Measurements from ENCODE around the gene LRRC37A3. TPM values are rescaled to one million over a fixed set of nuclear protein-coding genes. Genes with fewer than 3 reads are reported as not detected.
"Not testable (repeated sequence)": the region's sequence is repeated elsewhere in the genome, so short reads cannot be mapped to it uniquely, and the experiment has no call there.

Gene LRRC37A3
- 10 to 100 TPM in 1 of 9 donors, 1 to 10 TPM in 8; 1.4 to 11.4 (median 5.6) TPM for total RNA-seq
- polyA plus RNA-seq: 10 to 100 TPM in 2 of 3 donors, 1 to 10 TPM in 1; 4.9 to 19.1 (median 10.3) TPM
- long read RNA-seq, donor 1, partial matches to known transcripts: 0 of 2 reads
- long read RNA-seq, donor 1, other reads (novel, unspliced or antisense): 0 of 2 reads
- long read RNA-seq, donor 2, partial matches to known transcripts: 0 of 2 reads
- long read RNA-seq, donor 2, other reads (novel, unspliced or antisense): 0 of 2 reads
- long read RNA-seq, donor 3, full-length matches to known transcripts: 1 of 1 reads
- long read RNA-seq, donor 3, partial matches to known transcripts: 0 of 1 reads
- long read RNA-seq, donor 3, other reads (novel, unspliced or antisense): 0 of 1 reads
- long read RNA-seq, donor 4, partial matches to known transcripts: 0 of 1 reads
- long read RNA-seq, donor 4, other reads (novel, unspliced or antisense): 1 of 1 reads
- long read RNA-seq, donor 5, partial matches to known transcripts: 0 of 2 reads
- long read RNA-seq, donor 5, other reads (novel, unspliced or antisense): 2 of 2 reads
- long read RNA-seq, donor 6, partial matches to known transcripts: 0 of 1 reads
- long read RNA-seq, donor 6, other reads (novel, unspliced or antisense): 1 of 1 reads
- long read RNA-seq, donor 7: 0 reads
- long read RNA-seq, donor 8: 0 reads
- long read RNA-seq, donor 9: 0 reads
- long read RNA-seq, donor 10: 0 reads

DNA sequence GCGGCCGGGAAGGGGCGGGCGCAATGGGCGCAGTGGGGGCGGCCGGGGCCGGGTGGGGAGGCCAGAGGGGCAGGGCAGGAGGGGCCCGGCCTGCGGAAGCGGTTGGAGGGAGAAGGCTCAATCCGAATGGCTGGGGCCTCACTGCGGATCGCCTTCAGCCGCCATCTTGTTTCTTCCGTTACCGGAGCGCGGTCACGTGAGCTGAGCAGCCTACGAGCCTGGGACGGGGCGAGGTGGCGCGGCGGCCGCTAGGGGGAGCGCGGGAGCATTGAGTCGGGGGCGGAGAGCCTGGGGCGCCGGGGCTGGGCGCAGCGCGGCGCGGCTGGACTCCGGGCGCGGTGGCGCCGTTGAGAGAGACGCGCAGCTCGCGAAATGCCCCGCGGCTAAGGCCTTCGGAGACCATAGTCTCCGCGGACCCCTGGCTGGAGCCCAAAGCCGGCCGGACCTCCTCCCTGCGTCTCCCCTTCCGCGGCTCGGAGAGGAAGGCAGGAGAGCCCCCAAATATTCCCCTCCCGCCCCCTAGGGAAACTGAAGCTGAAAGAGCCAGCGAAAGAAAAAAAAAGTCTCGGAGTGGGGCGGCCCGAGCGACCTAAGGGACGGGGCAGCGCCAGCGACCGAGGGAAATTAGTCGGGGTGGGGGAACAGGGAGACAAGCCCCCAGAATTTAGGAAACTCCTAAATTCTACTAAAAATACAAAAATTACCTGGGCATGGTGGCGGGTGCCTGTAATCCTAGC lies at the start of gene LRRC37A3:
TSS of gene LRRC37A3 (minus strand) at position 190 of the 737 bp plus-strand sequence. CDS start 22,221 bp downstream, outside the sequence.
- DNase-seq: peak; percentile 97 to 100 (median 99)
- H3K36me3 ChIP-seq (replicated peaks in 1 of 2); H3K27me3 ChIP-seq; H3K4me1 ChIP-seq (replicated peaks in 1 of 2); H3K9me3 ChIP-seq (replicated peaks in 1 of 3); intact Hi-C loops (cut with DNase I): not testable (repeated sequence)
- Histone ChIP-seq H3K4me3 (peak within 1 kb of the TSS in 3 of 4 donors; percentile 48 to 86 (median 60)), H3K27ac (peak within 1 kb of the TSS; percentile 72 to 95 (median 94))
- peak; percentile 74 to 91 for TF ChIP-seq POLR2A (IDR thresholded peaks at IDR 0.05)
- TF ChIP-seq, protein P1, sequence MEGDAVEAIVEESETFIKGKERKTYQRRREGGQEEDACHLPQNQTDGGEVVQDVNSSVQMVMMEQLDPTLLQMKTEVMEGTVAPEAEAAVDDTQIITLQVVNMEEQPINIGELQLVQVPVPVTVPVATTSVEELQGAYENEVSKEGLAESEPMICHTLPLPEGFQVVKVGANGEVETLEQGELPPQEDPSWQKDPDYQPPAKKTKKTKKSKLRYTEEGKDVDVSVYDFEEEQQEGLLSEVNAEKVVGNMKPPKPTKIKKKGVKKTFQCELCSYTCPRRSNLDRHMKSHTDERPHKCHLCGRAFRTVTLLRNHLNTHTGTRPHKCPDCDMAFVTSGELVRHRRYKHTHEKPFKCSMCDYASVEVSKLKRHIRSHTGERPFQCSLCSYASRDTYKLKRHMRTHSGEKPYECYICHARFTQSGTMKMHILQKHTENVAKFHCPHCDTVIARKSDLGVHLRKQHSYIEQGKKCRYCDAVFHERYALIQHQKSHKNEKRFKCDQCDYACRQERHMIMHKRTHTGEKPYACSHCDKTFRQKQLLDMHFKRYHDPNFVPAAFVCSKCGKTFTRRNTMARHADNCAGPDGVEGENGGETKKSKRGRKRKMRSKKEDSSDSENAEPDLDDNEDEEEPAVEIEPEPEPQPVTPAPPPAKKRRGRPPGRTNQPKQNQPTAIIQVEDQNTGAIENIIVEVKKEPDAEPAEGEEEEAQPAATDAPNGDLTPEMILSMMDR (IDR thresholded peaks at IDR 0.05): peak; percentile 49 to 99 (median 80)
- WGBS, 4 donors: 1 to 4% (median 2%) methylated on average over 12 to 70 of the region's 70 CpGs

DNA sequence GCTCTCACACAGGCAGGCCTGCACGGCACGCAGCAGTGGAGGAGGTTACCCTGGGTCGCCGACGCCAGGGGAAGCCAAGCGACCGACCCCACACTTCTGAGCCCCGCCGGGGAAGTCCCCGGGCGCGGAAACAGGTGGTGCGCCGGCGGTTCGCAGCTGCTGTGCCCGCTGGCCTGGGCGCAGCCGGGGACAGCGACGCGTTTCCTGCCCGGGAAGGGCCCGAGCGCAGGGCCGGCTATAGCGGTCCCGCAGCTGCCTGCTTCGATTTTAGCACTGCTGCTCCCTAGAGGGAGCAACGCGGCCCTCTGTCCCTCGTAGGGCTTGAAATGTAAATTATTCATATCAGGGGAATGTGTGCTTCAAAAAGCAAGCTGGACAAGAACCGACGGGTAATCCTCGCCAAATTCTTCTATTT lies 46.6 kb upstream of the LRRC37A3 start:
- H3K4me3 ChIP-seq: peak overlapping the region in 1 of 4 donors; percentile 35
- WGBS, 4 donors: 0 to 1% (median 0%) methylated on average over 5 to 35 of the region's 35 CpGs
- peak; percentile 68 to 89 (median 79) for DNase-seq
- peak overlapping the region in 4 of 5 donors; percentile 53 to 85 (median 69) for H3K27ac ChIP-seq
- H3K9me3 ChIP-seq (replicated peaks in 1 of 3); H3K36me3 ChIP-seq (replicated peaks in 1 of 2); intact Hi-C loops (cut with DNase I); H3K27me3 ChIP-seq: not testable (repeated sequence)
- peak; percentile 45 to 71 for TF ChIP-seq POLR2A (IDR thresholded peaks at IDR 0.05)
- TF ChIP-seq, protein P1 (IDR thresholded peaks at IDR 0.05): peak in 4 of 6 experiments; percentile 22 to 43 (median 35)
- H3K4me1 ChIP-seq (replicated peaks in 1 of 2): peaks cover 4 to 28% of the 10 kb centered on the region in 2 donors

DNA sequence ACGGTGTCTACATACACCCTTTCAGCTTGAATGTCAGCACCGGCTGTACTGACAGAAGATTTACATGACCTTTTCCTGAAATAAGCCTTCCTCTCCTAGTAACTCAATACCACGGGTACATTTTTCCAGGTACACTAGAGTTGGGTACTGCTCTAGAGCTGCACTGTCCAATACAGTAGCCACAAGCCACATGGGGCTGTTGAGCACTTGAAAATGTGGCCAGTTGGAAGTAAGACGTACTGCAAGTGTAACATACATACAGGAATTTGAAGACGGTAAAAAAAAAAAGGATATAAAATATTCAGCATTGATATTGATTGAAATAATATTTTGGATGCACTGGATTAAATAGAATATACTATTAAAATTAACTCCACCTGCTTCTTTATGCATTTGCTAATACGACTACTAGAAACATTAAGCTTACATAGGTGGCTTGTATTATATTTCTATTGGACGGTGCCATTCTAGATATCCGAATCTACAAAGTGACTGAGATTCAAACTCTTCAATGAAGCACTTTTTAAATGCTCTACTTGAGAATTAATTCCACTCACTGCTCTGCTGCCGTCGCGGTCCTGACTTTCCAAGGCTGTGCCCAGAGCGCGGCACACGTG lies 46.1 kb upstream of the LRRC37A3 start:
- Histone ChIP-seq H3K4me1 (replicated peaks in 1 of 2) (peaks cover 4 to 28% of the 10 kb centered on the region in 2 donors), H3K4me3 (peak overlapping the region in 1 of 4 donors; percentile 35), H3K27ac (peak overlapping the region in 4 of 5 donors; percentile 53 to 85 (median 69))
- H3K27me3 ChIP-seq; DNase-seq; intact Hi-C loops (cut with DNase I); H3K36me3 ChIP-seq (replicated peaks in 1 of 2); H3K9me3 ChIP-seq (replicated peaks in 1 of 3): not testable (repeated sequence)
- 55 to 73% (median 56%) methylated on average over 8 to 11 of the region's 14 CpGs for WGBS, 4 donors

DNA sequence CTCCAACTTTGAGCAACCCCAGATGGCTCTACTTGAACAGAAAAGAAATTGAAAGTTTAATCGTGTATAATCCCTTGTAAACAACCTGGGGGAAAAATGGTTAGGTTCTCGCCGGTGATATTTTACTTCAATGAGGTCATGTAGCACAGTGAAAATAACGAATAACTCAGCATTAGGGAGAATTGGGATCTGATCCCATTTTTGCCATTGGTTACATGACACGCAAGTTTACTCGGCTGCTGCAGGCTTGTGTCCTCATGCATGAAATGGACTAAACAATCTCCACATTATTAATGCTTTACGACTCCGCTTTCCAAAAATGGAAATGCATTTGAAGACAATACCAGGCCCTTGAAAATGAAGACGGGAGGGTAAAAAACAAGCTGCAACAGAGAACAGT lies 45.5 kb upstream of the LRRC37A3 start:
- peaks cover 4 to 27% of the 10 kb centered on the region in 2 donors for H3K4me1 ChIP-seq (replicated peaks in 1 of 2)
- DNase-seq: no peak
- intact Hi-C loops (cut with DNase I): loop anchor here in 1 of 2 donors (5.0 kb wide), 1 partner anchor 37 kb away; no protein-coding TSS in a partner anchor
- no peak overlapping the region for H3K4me3 ChIP-seq
- H3K27ac ChIP-seq: no peak overlapping the region
- H3K27me3 ChIP-seq: no peaks in the 10 kb centered on the region
- 91 to 93% (median 92%) methylated on average over 6 to 9 of the region's 9 CpGs for WGBS, 4 donors
- TF ChIP-seq POLR2A (IDR thresholded peaks at IDR 0.05): no peak
- TF ChIP-seq, protein P1 (IDR thresholded peaks at IDR 0.05): no peak
- H3K9me3 ChIP-seq (replicated peaks in 1 of 3): no peaks in the 10 kb centered on the region
- no peaks in the 10 kb centered on the region for H3K36me3 ChIP-seq (replicated peaks in 1 of 2)

DNA sequence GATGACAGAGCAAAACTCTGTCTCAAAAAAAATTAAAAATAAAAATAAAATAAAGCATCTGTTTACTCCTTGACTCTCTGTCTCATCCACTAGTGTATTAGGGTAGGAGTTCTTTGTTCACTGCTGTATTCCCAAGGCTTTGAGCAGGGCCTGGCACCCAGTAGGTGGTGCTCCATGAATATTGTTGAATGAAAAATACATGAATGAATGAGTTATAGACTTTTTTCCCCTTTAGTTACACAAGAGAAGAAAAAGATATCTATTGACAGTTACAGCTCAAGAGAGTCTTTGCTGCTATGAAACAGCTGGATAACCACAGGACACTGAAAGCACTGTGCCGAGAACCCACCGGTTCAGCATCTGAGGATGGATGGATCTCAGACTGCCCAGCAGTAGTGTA lies 44.5 kb upstream of the LRRC37A3 start:
- H3K36me3 ChIP-seq (replicated peaks in 1 of 2); H3K9me3 ChIP-seq (replicated peaks in 1 of 3); H3K27ac ChIP-seq; H3K27me3 ChIP-seq; H3K4me3 ChIP-seq; DNase-seq: not testable (repeated sequence)
- WGBS, 4 donors: 85 to 96% (median 89%) methylated on average over 2 of the region's 2 CpGs
- intact Hi-C loops (cut with DNase I): loop anchor here in 1 of 2 donors (5.0 kb wide), 1 partner anchor 37 kb away; no protein-coding TSS in a partner anchor
- H3K4me1 ChIP-seq (replicated peaks in 1 of 2): peaks cover 4 to 19% of the 10 kb centered on the region in 2 donors

Data from adrenal gland (tissue), 19 donors.